HG02571 (cell line): ENCODE data around the gene CPNE1.
"Not testable (repeated sequence)": the region's sequence is repeated elsewhere in the genome, so short reads cannot be mapped to it uniquely, and the experiment has no call there.

Experiments used
- ATAC-seq: cut with Tn5 transposase; IDR thresholded peaks from one replicate; pipeline ENCODE4 v1.9.1; 2021; ENCODE audit warnings: mild to moderate bottlenecking, moderate library complexity; ENCODE audit not compliant: unreplicated experiment

Gene CPNE1

GRCh38 chr20:35664466-35665206 is at the start of gene CPNE1, which contains the start of gene RBM12:
CPNE1 (minus strand) TSS chr20:35664900; CDS start chr20:35632923, 31,977 bp downstream.
RBM12 (minus strand) TSS chr20:35664900; CDS start chr20:35655322, 9,578 bp downstream.
- peak; percentile 67 for ATAC-seq

GRCh38 chr20:35714127-35714526 is 49.4 kb upstream of the CPNE1 start:
- ATAC-seq, result no peak

DNA sequence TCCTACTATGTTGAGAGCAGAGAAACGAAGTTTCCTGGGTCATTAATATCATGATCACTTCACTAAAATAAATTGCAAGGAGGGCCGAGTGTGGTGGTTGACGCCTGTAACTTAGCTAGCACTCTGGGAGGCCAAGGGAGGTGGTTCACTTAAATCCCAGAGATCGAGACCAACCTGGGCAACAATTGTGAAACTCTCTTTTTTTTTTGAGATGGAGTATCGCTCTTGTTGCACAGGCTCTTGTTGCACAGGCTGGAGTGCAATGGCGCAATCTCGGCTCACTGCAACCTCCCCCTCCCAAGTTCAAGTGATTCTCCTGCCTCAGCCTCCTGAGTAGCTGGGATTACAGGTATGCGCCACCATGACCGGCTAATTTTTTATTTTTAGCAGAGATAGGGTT is 48.4 kb upstream of the CPNE1 start:
- not testable (repeated sequence) for ATAC-seq

DNA sequence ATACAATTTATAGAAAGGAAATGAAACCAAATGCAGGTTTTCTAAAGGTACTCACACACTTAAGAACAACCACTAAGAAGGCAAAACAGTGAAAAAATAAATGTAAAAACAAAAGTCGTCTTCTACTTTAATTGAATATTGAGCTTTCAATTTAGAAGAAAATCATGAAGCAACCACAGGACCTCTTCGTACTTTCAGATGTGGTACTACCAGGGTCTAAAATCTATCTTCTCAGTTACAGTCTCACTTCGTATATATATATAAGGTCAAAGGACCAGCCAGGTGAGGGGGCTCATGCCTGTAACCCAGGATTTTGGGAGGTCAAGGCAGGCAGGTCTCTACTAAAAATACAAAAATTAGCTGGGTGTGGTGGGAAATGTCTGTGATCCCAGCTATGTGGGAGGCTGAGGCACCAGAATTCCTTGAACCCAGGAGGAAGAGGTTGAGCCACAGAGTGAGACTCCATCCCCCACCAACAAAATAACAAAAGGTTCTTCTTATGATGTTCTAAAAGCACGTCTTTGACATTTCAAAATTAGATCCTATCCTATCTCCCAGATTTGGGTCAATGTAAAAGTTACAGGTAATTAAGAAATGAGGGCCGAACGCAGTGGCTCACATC is 47.0 kb upstream of the CPNE1 start:
- ATAC-seq, result no peak

DNA sequence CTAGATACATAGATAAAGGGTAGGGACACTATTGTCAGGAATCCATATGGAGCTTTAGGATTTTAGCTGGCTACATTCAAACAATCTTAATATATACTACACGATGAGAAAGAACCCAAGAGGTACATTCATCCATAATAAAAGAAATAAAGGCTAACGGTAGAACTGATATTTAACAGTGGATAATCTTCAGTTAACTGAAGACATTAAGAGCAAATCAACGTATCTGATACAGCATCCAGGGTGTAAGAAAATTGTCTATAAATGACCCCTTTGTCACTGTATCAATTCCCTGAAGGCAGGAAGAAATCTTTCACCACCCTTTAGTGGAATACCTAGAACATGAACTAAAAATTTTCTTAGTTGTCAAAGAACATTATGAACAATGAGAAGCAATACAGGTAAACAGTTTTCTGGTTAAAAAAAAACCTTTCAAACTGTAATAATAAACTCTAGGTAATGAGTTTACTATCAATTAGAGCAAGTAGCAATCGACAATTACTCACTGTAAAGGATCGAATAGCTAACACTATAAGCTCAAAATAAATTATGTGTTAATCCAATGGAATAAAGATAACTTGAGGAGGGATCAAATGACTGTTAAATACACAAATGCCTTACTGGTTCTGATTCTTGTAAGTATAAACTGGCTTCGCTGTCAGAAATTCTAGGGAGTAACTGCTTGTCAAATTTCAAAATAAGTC is 46.3 kb upstream of the CPNE1 start:
- no peak for ATAC-seq

DNA sequence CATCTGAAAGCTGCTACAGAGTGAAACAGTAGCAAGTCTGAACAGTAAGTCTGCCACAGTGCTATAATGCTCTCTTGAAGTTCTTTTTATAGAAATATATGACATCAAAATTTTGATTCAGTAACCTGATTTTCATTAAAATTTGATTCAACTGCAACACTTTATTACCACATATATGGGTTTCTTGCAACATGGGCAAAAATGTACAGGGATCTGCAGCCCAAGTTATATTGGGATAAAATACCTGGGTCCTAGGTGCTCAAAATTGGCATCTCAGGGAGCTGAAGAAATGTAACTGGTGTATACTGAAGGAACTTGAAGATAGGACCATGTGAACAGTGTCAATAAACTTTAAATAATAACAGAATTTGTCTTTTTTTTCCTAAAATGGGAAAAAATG is 45.3 kb upstream of the CPNE1 start:
- ATAC-seq, result no peak

GRCh38 chr20:35709259-35709658 is 44.6 kb upstream of the CPNE1 start:
- no peak for ATAC-seq

DNA sequence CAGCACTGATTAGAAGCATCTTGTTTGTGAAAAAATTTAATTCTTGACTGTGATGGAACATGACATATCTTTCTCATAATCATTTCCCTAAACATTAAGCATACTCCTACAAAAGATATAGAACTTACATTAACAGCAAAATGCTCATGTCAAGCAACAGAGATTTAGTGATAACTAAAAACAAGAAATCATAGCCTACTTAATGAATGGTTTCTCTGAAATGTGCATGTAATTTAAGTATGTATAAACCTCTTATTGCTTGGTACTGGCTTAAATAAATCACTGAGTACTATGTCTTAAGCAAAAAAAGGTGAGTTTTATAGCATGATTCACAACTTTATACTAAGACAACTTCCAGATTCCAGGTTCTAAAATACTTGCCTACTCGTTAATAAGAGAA is 43.8 kb upstream of the CPNE1 start:
- ATAC-seq, result no peak

- ATAC-seq, result not testable (repeated sequence)
Observed at GRCh38 chr20:35706591-35707529, 42.2 kb upstream of the CPNE1 start.

GRCh38 chr20:35705894-35706293 is 41.2 kb upstream of the CPNE1 start:
- not testable (repeated sequence) for ATAC-seq

DNA sequence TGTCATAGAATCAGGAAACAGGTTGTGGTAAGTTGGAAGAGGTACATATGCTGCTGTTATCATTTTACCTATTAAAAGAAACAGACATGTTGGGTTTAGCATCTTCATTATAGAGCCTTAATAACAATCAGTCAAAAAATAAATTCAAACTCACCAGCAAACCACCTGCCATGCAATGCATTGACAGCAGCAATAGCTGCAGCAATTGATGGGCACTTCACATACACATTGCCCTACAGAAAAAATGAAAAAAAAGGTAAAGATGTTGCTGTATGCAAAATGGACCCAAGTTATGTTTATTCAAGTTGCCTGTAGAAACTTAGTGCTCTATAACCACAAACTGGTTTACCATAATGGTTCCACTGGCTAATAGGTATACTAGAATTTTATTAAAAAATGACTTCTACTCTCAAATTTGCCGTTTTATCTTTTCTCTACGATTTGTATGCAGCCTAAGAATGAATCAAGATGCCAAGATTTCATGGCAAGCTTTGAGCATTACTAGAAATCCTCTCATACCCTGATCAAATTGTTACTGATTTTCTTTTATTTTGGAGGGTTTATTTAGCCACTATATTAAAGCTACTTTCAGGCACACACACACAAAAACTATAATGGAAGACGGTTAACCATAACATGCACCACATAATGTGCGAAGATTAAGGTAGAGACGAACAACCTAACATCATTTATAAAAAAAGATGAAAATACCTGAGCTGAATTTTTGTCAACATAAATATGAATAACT is 40.0 kb upstream of the CPNE1 start:
- ATAC-seq, result no peak

GRCh38 chr20:35702824-35703695 is 38.4 kb upstream of the CPNE1 start:
- no peak for ATAC-seq

- ATAC-seq, result no peak
Observed at GRCh38 chr20:35702051-35702823, 37.5 kb upstream of the CPNE1 start.

DNA sequence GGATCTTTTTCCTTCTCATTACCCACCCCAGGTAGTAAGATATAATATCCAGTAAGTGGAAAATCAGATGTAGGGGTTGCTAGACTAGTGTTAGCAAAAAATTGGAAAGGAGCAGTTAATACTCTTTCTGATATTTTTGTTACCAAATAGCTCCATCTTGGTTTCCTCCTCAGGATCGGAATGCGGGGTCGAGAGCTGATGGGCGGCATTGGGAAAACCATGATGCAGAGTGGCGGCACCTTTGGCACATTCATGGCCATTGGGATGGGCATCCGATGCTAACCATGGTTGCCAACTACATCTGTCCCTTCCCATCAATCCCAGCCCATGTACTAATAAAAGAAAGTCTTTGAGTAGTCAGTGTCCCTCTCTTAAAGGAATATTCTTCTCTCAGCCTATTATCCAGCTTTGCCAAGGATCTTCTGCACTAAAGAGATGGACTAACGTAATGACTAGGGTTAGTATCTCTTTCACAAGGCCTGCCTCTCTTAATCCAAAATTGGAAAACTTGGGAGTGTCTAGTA is 36.0 kb upstream of the CPNE1 start:
- ATAC-seq, result no peak

GRCh38 chr20:35699957-35700624 is 35.4 kb upstream of the CPNE1 start:
- ATAC-seq, result no peak

DNA sequence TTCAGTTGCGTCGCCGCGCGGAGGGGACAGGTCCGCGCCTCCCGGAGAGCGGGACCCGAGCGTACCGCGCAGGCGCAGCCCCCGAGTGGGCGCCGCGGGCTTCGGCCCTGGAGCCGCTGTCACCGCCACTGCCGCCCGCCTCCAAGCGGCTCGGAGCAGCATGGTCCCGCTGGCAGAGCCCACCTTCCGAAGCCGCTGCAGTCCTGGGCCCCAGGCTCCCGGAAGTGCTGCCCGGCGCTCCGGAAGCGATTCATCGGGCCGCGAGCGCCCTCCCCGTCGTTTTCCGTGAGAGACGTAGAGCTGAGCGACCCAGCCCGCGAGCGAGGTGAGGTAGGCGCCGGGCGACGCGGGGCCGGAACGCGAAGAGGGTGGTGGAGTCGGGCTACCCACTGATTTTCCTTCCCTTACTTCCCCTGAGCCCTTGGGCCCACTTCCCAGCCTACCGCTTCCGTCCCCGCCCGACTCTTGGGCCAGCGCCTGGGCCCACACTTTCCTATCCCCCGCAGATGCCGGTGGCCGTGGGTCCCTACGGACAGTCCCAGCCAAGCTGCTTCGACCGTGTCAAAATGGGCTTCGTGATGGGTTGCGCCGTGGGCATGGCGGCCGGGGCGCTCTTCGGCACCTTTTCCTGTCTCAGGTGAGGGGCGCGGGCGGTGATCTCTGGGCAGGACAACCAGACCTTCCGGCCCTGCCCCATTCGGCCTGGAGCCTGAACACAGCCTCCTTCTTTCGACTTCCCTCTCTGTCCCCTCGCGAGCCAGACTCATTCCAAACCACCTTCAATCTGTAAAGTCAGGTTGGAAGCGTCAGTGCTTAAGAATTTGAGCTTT is 34.6 kb upstream of the CPNE1 start, which contains the start of the genes NFS1 and ROMO1:
Gene NFS1 (minus strand): TSS at position 226 of the 830 bp plus-strand sequence. CDS start 64 bp downstream, at position 162.
Gene ROMO1 (plus strand): TSS at position 279 of the 830 bp plus-strand sequence. CDS start 228 bp downstream, at position 507.
- no peak for ATAC-seq
